Hematopoietic multipotent progenitor cell treated with erythropoietin and hydrocortisone succinate and interleukin-3 and kit ligand, for 6 days (in vitro differentiated cells): Measurements from ENCODE around the gene MAP2K6.
A peak's percentile ranks its signal among the peaks of the same experiment; 100 is the strongest.

Source experiments
- DNase-seq: peaks from one replicate; pipeline ENCODE4 v3.0.0-alpha.2; 2015

Gene MAP2K6

GRCh38 chr17:69497161-69497560 is 82.7 kb downstream of the MAP2K6 start:
- DNase-seq = no peak

- no peak for DNase-seq
Observed at GRCh38 chr17:69499318-69499717, 84.8 kb downstream of the MAP2K6 start.

DNA sequence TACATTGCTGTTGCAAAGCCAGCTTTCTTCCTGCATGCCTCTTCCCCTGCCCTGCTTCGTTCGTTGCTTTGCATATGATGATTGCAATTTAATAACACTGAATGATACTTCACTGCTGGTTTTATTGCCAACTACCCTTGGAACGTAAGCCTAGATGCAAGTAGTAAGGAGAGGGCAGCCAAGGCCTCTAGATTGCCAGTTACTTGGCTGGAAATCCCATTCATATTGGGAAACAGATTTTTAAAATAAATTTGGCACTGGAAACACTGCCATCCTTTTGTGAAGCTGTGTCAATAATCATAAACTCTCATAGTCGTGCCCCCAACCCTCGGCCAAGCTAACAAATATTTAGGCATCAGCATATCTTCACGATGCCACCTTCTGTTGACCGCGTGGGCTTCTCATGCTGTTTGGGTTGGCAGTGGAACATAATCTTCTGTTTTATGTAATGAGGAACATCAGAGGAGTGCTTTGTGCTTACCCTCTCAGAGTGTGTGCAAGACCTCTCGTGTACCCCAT is 86.5 kb downstream of the MAP2K6 start:
- DNase-seq = no peak

DNA sequence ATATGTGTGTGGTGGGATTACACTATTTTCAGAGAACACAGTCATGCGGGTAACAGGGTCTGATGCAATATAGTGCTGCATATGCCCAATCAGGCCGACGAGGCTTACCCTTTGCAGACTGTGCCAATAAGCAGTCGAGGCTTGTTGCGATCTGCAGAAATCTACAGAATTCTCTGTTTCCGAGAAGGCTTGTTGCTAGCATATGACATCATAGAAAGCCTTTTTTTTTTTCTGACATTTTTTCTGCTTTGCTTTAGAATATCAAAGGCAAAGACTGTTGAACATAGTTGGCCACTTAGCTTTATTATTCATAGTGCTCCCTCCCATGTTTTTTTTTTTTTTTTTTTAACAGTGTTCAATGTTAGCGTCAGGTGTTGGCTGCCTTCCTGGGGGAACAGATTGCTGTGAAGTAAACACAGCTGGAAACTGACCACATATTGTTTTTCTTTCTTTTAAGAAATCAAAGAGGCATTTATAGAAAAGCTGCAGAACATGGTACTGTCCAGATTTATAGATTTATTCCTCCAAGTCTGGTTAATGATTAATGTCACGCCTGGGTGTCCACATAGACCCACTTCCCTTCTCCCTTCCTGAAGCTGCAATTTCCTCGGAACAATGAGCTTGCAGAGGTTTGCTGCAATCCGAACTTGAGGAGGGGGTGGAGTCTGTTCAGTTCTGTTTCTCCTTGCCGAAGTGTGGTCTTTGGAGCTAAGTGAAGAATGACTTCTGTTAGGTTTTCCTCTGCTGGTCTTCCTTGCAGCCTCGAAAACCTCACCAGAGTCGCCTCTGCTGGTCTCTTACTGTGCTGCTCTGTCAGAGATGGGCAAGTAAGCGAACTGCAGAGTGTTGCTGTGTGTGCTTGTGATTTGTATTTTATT is 87.3 kb downstream of the MAP2K6 start:
- no peak for DNase-seq

GRCh38 chr17:69503711-69504110 is 89.2 kb downstream of the MAP2K6 start:
- DNase-seq = peak; percentile 8

GRCh38 chr17:69505740-69506139 is 91.2 kb downstream of the MAP2K6 start:
- DNase-seq = no peak

- DNase-seq = peak; percentile 38
Observed at GRCh38 chr17:69506489-69506888, 92.0 kb downstream of the MAP2K6 start.

DNA sequence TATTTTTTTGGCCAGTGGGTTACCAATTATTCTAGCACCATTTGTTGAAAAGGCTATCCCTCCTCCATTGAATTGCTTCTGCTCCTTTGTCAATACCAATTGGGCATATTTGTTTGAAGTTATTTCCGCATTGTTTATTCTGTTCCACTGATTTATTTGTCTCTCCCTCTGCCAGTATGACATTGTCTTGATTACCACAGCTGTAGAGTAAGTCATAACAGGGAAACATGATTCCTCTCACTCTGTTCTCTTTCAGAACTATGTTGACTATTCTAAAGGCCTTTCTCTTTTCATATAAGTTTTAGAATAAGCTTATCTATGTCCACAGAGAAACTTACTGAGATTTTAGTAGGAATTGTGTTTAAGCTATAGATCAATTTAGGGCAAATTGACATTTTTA is 94.3 kb downstream of the MAP2K6 start:
- DNase-seq = no peak

- DNase-seq = no peak
Observed at GRCh38 chr17:69511250-69511649, 96.8 kb downstream of the MAP2K6 start.

- DNase-seq = no peak
Observed at GRCh38 chr17:69512946-69513345, 98.4 kb downstream of the MAP2K6 start.

- no peak for DNase-seq
Observed at GRCh38 chr17:69516225-69516624, 101.7 kb downstream of the MAP2K6 start.

- no peak for DNase-seq
Observed at GRCh38 chr17:69516911-69517310, 102.4 kb downstream of the MAP2K6 start.

DNA sequence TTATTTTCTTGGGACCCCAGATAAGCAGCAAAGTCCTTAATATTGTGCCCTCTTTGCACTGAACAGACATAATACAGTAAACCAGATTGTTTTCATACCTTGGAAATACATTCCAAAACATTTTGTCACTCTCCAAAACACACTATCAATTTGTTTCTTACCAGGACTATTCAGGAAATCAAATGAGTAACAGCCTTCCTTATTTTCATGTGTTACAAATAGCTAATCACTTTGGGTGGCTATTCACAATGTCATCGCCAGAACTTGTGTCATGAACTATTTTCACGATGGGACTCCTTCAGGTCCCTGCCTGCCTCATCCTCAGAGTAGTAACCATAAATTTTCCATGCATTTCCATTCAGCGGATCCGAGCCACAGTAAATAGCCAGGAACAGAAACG is 104.5 kb downstream of the MAP2K6 start:
- no peak for DNase-seq

DNA sequence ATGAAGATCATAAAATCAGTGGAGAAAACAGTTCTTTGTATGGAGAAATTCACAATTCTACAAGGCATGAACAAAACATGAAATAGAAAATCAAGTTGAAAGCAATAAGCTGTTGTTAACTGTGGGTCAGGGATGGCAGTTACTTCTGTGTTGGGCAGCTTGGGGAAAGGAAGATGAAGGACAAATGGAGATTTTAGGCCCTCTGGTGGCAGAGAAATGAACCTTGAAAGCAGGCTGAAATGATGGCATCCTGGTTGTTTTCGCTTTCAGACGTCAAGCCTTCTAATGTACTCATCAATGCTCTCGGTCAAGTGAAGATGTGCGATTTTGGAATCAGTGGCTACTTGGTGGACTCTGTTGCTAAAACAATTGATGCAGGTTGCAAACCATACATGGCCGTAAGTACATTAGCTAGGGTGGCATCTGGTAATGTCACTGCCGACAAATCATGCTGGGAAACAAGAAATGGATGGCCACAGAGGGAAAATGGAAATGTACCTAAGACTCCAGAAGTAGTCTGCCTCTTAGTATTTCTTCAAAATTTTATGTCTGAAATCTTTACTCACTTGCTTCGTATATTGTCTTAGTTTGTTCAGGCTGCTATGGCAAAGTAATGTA is 108.9 kb downstream of the MAP2K6 start:
- peak; percentile 65 for DNase-seq

DNA sequence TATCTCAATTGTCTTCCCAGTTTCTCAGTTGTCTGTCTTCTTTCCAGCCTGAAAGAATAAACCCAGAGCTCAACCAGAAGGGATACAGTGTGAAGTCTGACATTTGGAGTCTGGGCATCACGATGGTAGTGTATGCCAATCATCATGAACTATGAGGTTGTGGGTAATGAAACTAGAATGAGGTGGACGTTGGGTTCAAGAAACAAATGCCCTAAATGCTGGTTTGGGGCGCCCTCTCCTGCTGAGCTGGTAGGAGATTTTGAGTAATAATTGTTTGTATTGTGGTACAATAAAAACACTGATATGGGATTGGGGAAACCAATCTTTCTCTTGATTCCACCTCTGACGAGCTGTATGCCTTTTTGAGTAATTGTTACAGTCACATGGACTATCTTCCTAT is 110.4 kb downstream of the MAP2K6 start:
- no peak for DNase-seq

GRCh38 chr17:69525920-69526841 is 111.7 kb downstream of the MAP2K6 start:
- peak; percentile 72 for DNase-seq

DNA sequence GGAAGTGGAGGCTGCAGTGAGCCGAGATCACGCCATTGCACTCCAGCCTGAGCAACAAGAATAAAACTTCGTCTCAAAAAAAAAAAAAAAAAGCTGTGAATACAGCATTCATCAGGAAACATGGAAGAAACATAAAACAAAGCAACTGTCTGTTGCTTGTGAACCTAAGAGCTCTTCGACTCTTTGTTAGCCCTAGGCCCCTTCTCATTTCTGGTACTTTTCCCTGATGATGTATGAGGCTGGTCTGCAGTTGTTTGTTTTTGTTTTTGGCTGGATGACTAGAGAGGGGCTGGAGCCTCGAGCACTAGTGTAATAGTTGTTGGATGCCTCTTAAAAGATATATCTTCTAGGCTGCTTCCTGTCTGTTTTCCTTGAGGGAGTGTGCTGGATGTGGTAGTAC is 113.5 kb downstream of the MAP2K6 start:
- no peak for DNase-seq

DNA sequence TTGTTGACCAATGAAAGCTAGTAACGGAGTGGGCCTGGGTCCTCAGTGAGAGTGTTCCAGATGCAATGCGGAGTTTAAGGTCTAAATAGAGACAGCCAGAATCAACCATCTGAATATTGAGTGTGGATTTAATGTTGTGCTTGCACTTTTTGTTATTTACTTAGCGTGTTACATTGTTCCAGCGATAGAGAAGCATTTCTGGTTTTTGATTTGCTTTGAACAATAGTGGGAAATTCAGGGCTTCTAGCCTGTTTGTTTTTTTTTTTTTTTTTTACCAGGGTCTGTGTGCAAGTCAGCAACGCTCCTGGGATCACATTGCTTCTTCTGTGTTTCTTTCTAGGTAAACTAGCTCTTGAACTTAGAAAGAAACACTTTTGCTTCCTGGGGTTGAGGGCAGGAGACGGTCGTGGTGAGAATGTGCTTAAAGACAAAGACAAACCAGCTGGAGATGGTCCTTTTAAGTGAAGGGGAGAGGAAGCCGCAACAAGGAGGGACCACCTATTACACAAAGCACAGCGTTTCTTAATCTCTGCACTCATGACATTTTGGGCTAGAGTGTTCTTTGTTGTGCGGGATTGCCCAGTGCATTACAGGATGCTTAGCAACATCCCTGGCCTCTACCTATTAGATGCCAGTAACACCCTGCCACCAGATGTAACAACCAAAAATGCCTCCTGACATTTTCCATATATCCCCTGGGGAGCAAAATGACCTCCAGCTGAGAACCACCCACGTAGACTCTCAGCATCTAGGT is 119.2 kb downstream of the MAP2K6 start:
- no peak for DNase-seq

GRCh38 chr17:69534235-69534621 is 119.7 kb downstream of the MAP2K6 start:
- no peak for DNase-seq

DNA sequence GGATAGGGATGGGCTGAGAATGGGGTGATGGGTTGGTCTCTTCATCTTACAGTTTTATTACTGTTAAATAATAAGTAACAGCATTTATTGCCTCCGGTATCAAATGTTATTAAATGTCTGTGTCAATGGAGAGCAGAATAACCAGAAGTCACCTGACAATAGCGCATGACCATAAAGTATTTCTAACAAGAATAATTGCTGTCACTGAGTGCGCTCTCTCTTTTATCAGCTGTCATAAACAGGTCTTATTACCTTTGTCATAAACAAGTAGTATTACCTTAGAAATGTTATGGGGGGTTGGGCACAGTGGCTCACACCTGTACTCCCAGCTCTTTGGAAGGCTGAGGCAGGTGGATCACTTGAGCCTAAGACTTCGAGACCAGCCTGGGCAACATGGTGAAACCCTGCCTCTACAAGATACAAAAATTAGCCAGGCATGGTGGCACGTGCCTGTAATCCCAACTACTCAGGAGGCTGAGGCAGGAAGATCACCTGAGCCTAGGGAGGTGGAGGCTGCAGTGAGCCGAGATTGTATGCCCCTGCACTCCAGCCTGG is 120.6 kb downstream of the MAP2K6 start:
- DNase-seq = no peak

GRCh38 chr17:69538795-69539194 is 124.3 kb downstream of the MAP2K6 start:
- DNase-seq = no peak

DNA sequence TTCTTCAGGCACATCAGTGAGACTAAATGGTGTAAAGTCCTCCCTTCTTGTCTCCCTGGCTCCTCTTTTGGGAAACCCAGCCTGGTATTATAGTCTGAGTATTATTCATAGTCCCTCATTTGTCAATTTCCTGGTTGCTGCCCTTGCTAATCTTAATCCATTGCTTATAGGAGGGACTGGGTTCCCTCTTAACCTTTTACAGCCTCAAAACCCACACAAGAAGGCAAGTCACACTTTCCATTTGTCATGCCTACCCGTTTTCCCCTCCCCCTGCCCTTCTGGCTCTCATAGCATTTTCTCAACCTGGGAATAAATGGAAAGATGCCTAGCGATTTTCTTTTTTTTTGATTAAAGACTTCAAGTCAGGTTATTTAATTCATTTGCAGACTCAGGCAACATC is 124.8 kb downstream of the MAP2K6 start:
- DNase-seq = no peak
